ENCODE measurements around the gene DENND1A.
A peak's percentile ranks its signal among the peaks of the same experiment; 100 is the strongest.
"Not testable (repeated sequence)": the region's sequence is repeated elsewhere in the genome, so short reads cannot be mapped to it uniquely, and the experiment has no call there.

The DENND1A gene, protein sequence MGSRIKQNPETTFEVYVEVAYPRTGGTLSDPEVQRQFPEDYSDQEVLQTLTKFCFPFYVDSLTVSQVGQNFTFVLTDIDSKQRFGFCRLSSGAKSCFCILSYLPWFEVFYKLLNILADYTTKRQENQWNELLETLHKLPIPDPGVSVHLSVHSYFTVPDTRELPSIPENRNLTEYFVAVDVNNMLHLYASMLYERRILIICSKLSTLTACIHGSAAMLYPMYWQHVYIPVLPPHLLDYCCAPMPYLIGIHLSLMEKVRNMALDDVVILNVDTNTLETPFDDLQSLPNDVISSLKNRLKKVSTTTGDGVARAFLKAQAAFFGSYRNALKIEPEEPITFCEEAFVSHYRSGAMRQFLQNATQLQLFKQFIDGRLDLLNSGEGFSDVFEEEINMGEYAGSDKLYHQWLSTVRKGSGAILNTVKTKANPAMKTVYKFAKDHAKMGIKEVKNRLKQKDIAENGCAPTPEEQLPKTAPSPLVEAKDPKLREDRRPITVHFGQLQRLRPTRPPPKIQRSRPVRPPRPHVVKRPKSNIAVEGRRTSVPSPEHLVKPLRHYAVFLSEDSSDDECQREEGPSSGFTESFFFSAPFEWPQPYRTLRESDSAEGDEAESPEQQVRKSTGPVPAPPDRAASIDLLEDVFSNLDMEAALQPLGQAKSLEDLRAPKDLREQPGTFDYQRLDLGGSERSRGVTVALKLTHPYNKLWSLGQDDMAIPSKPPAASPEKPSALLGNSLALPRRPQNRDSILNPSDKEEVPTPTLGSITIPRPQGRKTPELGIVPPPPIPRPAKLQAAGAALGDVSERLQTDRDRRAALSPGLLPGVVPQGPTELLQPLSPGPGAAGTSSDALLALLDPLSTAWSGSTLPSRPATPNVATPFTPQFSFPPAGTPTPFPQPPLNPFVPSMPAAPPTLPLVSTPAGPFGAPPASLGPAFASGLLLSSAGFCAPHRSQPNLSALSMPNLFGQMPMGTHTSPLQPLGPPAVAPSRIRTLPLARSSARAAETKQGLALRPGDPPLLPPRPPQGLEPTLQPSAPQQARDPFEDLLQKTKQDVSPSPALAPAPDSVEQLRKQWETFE

DNA sequence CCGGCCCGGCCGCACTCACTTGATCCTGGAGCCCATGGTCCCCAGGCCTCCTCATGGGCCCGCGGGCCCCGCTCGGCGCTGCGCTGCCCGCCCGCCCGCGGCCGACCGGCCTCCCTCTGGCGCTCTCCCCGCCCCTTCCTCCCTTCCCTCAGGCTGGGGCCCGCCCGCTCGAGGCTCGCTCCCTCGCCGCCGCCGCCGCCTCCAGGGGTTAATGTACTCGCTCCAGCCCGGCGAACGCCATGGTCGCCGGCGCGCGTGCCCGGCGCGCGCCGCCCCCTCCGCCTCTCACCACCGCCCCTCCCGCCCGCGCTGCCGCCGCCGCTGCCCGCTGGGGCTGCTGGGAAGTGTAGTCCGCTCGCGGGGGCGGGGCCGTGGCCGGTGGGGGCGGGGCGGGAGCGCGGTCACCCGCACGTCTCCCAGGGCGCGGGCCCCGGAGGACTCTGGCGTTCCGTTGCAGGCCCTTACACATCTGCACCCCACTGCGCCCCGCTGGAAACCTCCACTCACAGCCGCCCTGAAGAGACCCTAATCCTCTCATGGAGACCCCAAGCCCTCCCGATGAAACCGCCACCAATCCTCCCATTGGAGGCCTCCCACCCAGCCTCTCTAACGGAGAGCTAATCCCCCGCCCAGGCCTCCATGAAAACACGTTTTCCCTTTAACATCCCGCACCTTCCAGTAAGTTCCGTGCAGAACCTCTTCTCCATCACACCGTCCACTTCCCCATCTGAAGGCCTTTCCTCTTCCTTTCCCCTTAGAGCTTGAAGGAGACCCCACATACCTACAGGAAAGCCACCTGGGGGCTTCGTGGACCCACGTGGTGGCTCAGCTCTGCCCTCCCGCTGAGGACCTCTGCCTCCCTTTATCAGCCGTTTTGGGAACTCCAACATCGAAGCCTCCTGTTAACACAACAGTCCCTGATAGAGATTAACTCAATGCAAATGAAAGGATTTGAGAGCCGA, at the start of gene DENND1A:
Gene DENND1A (minus strand): TSS at position 257 of the 962 bp plus-strand sequence. CDS start 221 bp downstream, at position 36.
- DNase-seq (ENCODE audit: low read depth in 2 of 2): peak; percentile 78

DNA sequence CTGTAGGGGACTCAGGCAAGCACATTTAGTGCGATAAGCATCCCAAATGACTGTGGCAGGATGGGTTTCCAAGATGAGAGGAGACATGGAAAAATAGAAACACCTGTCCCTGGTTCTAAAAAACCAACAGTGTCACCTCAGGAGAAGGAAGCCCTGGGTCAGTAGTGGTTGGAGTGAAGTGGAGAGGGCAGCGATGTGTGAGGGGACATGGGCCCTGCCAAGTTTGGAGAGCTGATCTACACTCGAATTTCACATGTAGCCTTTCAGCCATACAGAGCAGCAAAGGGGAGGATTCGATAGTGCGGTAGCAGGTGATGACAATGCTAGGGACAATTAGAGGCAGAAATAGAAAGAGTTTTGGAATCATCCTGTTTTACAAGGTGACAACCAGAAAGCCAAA, 49.1 kb upstream of the DENND1A start:
- no peak for DNase-seq (ENCODE audit: low read depth in 2 of 2)

DNA sequence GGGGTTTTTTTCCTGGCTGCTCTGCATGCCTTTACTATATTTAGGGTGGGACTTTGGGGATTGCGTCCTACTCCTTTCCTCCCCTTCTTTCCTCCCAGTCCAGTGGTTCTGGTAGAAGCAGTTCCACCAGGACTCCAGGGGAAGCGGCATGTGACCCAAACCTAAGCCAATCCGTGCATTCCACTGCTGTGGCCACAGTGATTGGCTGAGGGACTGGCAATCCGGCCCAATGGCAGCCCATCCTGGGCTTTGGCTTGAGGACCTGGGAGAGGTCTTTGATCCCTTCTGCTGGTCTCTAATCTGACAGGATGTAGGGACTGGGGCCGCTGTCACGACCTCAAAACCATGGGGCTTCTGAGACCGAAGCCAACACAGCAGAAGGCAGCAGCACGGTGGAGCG, 46.7 kb upstream of the DENND1A start:
- not testable (repeated sequence) for DNase-seq (ENCODE audit: low read depth in 2 of 2)

DNA sequence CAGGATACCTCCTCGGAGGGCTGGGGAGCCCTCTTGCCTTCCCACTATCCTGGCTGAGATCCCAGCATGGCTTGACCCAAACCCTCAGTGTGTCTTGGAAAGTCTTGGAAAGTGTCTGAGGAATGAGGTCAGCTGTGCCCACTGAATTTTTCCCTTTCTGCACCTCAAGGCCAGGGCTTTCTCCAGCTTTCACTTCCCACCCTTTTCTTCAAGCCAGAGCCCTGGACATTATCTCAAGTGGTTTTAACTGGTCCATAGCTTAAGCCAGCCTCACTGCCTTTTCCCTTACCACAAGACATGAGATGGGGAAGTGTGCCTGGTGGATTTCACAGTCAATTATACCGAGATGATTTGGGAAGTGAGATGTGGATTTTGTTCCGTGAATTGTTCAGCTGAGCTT, 45.9 kb upstream of the DENND1A start:
- DNase-seq (ENCODE audit: low read depth in 2 of 2): no peak

DNA sequence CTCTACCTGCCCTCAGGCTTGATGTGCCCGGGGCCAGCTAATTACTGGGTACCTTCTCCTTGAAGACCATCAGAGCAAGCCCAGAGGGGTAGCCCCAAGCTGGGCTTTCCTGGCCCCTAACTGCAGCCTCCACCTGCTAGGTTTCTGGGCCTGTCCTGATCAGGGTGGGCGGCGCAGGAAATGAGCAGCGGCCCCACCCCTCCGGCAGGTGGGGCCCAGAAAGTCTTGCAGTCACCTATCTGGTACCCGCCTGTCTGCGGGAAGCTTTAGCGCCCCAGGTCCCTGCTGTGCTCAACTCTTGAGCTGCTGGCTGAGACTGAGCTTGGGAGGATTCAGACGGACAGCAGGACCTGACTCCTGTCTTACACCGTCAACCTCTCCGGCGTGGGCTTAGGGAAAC, 44.5 kb upstream of the DENND1A start:
- DNase-seq (ENCODE audit: low read depth in 2 of 2): no peak

DNA sequence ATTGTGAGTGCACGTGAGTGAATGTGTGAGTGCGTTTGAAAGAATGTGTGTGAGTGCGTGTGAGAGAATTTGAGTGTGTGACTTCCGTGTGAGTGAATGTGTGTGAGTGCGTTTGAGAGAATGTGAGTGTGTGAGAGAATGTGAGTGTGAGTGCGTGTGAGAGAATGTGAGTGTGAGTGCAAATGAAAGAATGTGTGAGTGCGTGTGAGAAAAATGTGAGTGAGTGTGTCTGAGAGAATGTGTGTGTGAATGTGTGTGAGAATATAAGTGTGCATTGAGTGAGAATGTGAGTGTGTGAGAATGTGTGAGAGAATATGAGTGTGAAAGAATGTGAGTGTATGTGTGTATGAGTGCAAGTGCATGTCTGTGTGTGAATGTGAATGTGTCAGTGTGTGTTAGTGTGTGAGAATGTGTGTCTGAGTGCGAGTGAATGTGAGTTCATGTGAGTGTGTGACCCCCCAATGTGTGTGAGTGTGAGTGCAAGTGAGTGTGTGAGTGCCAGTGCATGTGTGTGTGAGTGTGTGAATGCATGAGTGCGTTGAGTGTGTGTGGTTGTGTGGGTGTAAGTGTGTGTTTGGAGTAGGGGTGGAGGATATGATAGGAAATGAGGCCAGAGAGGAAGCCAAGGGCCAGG, 43.8 kb upstream of the DENND1A start:
- DNase-seq (ENCODE audit: low read depth in 2 of 2): no peak

DNA sequence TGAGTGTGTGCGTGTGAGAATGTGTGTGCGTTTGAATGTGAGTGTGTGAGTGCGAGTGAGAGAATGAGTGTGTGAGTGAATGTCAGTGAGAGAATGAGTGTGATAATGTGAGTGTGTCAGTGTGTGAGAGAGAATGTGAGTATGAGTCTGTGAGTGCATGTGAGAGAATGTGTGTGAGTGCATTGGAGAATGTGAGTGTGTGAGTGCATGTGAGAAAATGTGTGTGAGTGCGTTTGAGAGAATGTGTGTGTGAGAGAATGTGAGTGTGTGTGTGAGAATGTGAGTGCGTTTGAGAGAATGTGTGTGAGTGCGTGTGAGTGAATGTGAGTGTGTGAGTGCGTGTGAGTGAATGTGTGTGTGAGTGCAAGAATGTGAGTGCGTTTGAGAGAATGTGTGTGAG, 42.7 kb upstream of the DENND1A start:
- no peak for DNase-seq (ENCODE audit: low read depth in 2 of 2)

DNA sequence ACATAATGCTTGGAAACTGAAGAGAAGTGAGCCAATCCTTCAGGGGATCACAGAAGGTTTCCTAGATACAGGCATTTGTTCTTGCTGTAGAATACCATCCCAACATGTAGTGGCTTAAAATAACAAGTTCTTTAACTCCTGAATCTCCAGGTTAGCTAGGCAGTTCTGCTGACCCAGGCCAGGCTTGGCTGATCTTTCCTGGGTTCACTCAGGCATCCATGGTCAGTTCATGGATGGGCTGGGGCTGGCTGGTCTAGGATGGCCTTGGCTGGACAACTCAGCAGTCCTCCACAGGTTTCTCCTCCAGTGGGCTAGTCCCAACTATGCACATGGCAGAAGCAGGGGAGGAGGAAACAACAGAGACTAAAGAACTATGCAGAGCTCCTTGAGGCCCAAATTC, 37.4 kb upstream of the DENND1A start:
- no peak for DNase-seq (ENCODE audit: low read depth in 2 of 2)

DNA sequence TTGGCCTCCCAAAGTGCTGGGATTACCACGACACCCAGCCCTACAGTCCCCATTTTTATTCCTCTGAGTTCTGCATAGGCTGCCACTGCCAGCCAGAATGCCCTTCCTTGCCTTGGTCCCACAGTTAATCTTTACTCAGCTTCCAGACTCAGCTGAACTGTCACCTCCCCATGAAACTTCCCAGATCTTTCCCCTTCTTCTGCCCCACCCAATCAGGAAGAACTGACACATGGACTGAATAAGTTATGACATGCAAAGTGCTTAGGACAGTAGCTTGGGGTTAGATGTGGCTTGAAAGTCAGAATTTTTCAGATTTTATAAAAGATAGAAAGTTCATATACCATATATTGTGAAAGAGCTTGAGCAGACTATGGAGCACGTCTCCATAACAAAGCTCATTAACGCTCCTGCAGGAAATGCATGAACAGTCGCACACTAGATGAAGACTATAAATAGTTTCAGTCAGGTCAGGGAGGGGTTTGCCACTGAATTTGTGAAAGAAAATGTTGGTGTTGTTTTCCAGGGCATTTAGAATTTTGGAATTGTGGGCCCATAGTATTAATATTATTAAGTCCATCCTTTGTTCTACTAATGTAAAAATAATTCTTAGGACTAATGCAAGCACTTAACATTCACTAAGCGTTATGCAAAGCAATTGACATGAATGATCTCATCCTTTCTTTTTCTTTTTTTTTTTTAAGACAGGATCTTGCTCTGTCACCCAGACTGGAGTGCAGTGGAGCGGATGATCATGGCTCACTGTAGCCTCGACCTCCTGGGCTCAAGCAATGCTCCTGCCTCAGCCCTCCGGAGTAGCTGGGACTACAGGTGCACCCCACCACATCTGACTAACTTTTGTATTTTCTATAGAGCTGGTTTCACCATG, 36.1 kb upstream of the DENND1A start:
- no peak for DNase-seq (ENCODE audit: low read depth in 2 of 2)

DNA sequence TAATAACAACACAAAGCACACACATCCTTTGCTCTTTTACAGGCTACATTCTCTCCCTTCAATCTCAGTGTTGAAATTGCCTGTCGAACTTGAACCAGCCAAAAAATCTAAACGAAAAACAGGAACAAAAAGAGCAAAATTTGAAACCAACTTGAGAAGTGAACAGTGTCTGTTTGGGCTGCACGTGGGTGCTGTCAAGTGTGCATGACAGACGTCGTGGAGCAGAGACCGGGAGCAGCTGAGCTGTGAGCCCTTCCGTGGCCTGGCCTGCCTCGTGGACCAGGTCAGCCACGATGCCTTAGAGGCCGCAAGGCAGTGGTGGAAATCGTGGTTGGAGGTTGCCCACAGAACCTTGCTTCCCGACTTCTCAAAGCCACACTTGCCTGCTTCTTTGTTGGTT, 34.8 kb upstream of the DENND1A start:
- DNase-seq (ENCODE audit: low read depth in 2 of 2): no peak

DNA sequence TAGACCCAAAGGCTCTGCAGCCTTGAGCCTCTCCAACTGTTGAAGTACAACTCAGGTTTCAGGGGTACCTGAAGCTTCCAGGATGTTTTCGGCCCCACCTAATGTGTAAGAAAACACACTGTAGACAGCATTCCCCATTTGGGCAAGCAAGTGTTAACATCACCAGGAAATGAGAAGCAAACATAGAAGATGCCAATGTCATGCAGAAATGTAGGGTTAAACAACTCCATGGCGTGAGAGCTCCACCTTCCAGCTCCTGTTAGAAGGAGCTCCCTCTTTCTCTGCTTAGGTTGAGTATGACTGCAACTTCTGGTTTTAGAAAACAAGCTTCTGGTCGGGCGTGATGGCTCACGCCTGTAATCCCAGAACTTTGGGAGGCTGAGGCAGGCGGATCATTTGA, 31.0 kb upstream of the DENND1A start:
- no peak for DNase-seq (ENCODE audit: low read depth in 2 of 2)

DNA sequence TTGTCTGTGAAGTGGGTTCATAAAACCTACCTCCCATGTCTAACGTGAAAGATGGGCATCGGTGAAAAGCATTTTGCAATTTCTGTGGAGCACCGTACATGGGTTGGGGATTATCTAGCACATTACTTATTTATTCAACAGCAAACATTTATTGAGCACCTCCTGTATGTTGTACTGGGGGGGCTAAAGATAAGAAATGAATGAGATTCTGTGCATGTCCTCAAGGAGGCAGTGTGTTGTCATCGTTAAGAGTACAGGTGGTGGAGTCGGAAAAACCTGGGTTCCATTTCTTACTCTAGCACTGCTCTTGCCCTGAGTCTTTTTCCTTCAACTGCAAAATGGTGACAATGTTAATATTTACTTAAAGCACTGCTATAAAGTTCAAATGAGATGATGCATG, 30.4 kb upstream of the DENND1A start:
- no peak for DNase-seq (ENCODE audit: low read depth in 2 of 2)

DNA sequence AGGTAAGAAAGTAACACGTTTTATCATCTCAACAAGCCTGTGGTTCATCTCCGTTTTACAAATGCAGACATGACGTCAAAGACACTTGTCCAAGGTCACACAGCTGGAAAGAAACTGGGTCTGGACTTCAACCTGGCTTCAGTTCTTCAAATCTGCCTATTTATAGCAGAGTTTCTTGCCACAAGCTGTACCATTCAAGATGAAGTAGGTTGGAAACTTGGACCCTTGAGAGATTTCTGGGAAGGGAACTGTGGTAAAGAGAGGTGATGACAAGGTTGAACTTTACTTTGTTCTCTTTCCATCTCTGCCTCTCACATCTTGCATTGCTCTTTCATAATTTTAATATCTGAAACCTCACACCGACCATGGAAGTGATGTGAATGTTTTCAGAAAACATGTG, 29.9 kb upstream of the DENND1A start:
- no peak for DNase-seq (ENCODE audit: low read depth in 2 of 2)

DNA sequence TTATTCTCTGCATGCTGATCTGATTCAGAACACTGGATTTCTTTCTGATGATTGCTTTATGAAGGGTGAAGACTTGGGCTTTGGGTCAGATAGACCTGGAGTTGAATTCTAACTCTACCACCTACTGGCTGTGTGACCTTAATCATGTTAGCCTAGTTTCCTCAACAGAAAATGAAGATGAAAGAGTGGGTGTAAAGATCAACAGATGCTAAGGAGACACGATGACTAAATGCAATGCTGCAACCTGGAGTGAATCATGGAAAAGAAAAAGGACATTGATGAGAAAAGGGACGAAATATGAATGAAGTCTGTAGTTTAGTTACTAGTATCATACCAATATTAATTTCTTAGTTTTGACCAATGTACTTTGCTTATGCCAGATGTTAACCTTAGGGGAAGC, 27.8 kb upstream of the DENND1A start:
- DNase-seq (ENCODE audit: low read depth in 2 of 2): no peak

DNA sequence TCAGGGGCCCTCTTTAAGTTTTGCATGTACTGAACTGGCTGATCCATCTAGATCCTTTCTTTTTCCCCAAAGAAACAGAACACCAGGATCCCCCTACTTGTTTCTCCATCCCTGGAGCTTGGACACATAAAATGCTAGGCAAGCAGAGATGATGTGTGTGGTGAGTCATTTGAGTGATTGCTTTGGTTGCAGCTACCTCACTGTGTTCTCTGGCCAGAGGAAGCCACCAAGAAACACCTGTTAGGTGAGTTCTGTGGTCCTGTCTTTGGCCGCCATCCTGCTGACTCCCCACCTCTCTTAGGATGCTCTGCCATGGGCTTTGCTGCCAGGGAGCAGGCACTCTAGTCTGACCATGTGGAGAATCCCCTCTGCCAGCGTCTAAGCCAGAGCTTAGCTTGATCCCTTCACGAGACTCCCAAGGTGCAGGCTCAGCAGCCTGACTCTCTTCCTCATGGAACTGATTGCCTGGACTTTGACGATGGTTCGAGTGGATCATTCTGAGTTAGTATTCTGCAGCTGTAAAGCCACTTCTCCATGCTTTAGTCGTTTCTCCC, 27.3 kb upstream of the DENND1A start:
- no peak for DNase-seq (ENCODE audit: low read depth in 2 of 2)

DNA sequence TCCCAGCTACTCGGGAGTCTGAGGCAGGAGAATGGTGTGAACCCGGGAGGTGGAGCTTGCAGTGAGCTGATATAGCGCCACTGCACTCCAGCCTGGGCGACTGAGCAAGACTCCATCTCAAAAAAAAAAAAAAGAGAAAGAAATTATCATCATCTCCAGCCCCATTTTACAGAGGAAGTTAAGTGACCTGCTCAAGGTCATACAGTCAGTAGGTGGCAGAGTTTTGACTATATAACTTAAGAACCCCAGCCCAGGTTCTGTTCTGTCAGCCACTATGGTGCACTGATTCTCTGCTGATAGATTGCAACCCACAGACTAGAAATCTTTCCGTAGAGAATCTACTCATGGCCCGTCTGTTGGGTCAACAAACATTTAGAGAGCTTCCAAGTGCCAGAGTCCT, 25.7 kb upstream of the DENND1A start:
- DNase-seq (ENCODE audit: low read depth in 2 of 2): no peak

DNA sequence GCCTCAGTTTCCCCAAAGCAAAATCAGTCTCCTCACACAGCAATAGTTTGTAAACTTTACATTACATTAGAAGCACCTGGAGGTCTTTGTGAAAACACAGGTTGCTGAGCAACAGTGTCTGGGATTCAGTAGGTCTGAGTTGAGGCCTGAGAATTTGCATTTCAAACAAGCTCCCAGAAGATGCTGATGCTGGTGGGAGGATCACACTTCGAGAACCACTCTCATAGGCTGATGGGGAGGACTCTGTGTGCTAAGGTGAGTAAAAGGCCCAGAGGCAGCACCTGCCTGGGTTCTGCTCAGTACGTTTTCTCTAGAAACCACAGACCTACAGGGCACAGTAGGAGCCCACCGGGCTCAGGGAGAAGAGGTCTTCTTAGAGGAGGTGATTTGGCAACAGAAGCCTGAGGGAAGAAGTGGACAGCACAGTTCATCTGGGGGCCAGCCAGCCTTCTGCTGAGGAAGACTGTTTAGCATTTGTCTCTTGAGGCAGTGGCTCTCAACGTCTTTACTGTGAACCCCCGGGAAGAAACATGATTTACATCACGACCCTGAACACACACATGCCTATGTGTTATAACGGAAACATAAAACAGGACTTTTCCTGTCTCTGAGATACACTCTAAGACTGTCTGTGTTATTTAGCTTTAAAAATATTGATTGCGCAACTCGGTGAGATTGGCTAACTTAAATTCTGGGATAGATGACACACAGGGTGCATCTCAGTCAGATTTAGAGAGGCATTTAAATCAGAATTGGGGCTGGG, 24.8 kb upstream of the DENND1A start:
- DNase-seq (ENCODE audit: low read depth in 2 of 2): no peak

DNA sequence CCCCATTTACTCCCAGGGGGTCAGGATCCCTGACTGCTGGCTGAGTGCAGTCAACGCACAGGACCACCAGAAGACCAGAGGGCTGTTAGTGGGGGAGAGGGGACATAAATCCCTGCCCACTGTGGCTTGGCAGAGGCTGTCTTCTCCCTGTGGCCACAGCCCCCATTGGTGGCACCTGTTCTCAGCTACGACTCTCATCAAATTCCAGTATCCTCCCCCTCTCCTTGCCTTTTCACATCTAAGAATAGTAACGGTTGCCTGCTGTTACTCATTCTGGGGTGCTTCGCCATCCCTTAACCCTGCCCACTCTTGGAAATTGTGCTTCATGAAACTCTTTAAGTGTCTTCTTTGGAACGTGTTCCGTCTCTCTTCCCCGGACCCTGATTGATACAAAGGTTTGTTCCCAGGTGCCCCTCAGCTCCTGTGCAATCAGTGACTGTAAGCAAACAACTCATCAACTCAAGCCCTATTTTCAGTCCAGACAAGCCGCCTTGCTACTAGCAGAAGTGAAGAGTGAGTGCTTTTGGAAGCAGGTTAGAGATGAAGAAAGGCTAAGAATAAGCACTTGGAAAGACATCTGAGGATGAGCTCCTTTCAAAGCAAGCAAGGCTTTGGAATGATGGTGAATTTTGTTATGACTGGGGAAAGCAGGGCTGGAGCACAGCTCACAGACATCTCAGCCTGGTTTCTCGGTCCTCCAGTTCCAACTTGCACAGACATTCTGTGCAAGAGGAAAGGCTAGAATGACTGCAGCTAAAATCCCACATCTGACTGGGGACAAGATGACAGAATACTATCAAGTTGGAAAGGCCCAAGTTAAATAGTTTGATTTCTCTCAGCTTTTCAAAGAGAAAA, 22.9 kb upstream of the DENND1A start:
- DNase-seq (ENCODE audit: low read depth in 2 of 2): no peak

All from activated CD8-positive, alpha-beta memory T cell treated with anti-CD3 and anti-CD28 coated beads for 4 hours (primary cell).